Endothelial cell of umbilical vein (primary cell): Measurements from ENCODE around the gene ASXL2. TPM values are rescaled to one million over a fixed set of nuclear protein-coding genes. Genes with fewer than 3 reads are reported as not detected.

ENCODE experiments used
- BruUV-seq: library from RNA; stranded (reverse); fragments of 400-500 nt; replicated peaks from 2 replicates; lab custom pipeline; 2021; lab: Mats Ljungman, UMichigan
- CTCF ChIA-PET: fragments of 300-600, 350-600 bp; sonication (Branson Sonifier 250); formaldehyde crosslinking; loops from one replicate; lab custom pipeline; 2021; ENCODE audit warnings: antibody characterized with exemption, inconsistent platforms; lab: Charles Lee
- POLR2A ChIA-PET: fragments of 300-600, 350-600 bp; sonication (Branson Sonifier 250); formaldehyde crosslinking; loops from one replicate; lab custom pipeline; 2021; ENCODE audit warnings: antibody characterized with exemption, inconsistent platforms; lab: Charles Lee
- DNase-seq: peaks from one replicate; pipeline ENCODE4 v3.0.0-alpha.2; 2011; ENCODE audit warnings: low read depth, low spot score
- FAIRE-seq: peaks from 2 replicates; lab custom pipeline; 2011; peaks lifted over from hg19 to GRCh38; lab: Jason Lieb, UNC
- H2AFZ ChIP-seq: 2 replicates; pipeline ENCODE4 v1.6.0; 2012; ENCODE audit warnings: low read depth, low read length, control low read depth, inconsistent platforms
- H3K27ac ChIP-seq: 2 replicates; pipeline ENCODE4 v1.5.1; 2011; ENCODE audit warnings: low read depth, mild to moderate bottlenecking, control low read depth, low read length, moderate library complexity; ENCODE audit not compliant: insufficient read depth
- H3K27me3 ChIP-seq, 2 experiments: 2 replicates each; pipeline versions ENCODE4 v1.6.0 to v1.6.1; 2011; ENCODE audit warnings: low read length in 2 of 2, mixed read lengths in 1 of 2; ENCODE audit not compliant: control insufficient read depth in 2 of 2, insufficient read depth in 2 of 2
- H3K36me3 ChIP-seq, 2 experiments: 2 replicates in 1 of 2; 3 replicates in 1 of 2; pipeline ENCODE4 v1.5.1; 2011; ENCODE audit warnings: low read length in 2 of 2, mild to moderate bottlenecking in 1 of 2, moderate library complexity in 1 of 2; ENCODE audit not compliant: control insufficient read depth in 2 of 2, insufficient read depth in 2 of 2; ENCODE audit errors: extremely low read depth in 1 of 2
- H3K4me1 ChIP-seq: 3 replicates; pipeline ENCODE4 v1.5.1; 2011; ENCODE audit warnings: mild to moderate bottlenecking, low read length; ENCODE audit not compliant: control insufficient read depth, insufficient read depth; ENCODE audit errors: extremely low read depth
- H3K4me2 ChIP-seq: 2 replicates; pipeline ENCODE4 v1.6.1; 2011; ENCODE audit warnings: low read length, control low read depth, mixed read lengths; ENCODE audit not compliant: insufficient read depth
- H3K4me3 ChIP-seq, 3 experiments: fragments of 200-600 bp in 1 of 3; sonication (generic), shearing (Covaris generic) in 1 of 3; replicated peaks in 1 of 3; 2 replicates each; pipeline ENCODE4 v1.5.1; 2011 to 2016; ENCODE audit warnings: control low read depth in 3 of 3, low read length in 3 of 3, mild to moderate bottlenecking in 2 of 3, inconsistent platforms in 1 of 3, low read depth in 1 of 3, moderate library complexity in 1 of 3; ENCODE audit not compliant: insufficient read depth in 1 of 3
- H3K79me2 ChIP-seq: 2 replicates; pipeline ENCODE4 v1.6.0; 2012; ENCODE audit warnings: low read length, inconsistent platforms; ENCODE audit not compliant: control insufficient read depth, insufficient read depth
- H3K9ac ChIP-seq: replicated peaks from 2 replicates; pipeline ENCODE3; 2011; ENCODE audit warnings: low read length, control low read depth; ENCODE audit not compliant: insufficient read depth; ENCODE audit errors: extremely low read depth
- H3K9me1 ChIP-seq: replicated peaks from 3 replicates; pipeline ENCODE4 v1.6.0; 2011; ENCODE audit warnings: mild to moderate bottlenecking, low read length; ENCODE audit not compliant: control insufficient read depth, insufficient read depth; ENCODE audit errors: extremely low read depth
- H3K9me3 ChIP-seq: replicated peaks from 2 replicates; pipeline ENCODE4 v1.5.1; 2012; ENCODE audit warnings: low read length, inconsistent platforms; ENCODE audit not compliant: control insufficient read depth, insufficient read depth
- H4K20me1 ChIP-seq: replicated peaks from 2 replicates; pipeline ENCODE3; 2011; ENCODE audit warnings: mild to moderate bottlenecking, low read length; ENCODE audit not compliant: control insufficient read depth, insufficient read depth; ENCODE audit errors: extremely low read depth
- CTCF ChIP-seq, 2 donors: IDR thresholded peaks; 1 replicate in 1 of 2; 2 replicates in 1 of 2; pipeline ENCODE4 v1.5.1; 2011; ENCODE audit warnings: low read length in 2 of 2, mild to moderate bottlenecking in 2 of 2, moderate library complexity in 2 of 2, control low read depth in 1 of 2, inconsistent platforms in 1 of 2, low read depth in 1 of 2; ENCODE audit not compliant: insufficient read depth in 1 of 2; ENCODE audit errors: extremely low read depth in 1 of 2
- EZH2 ChIP-seq: IDR thresholded peaks from 2 replicates; pipeline ENCODE4 v1.6.1; 2012; ENCODE audit warnings: borderline replicate concordance, low read depth, mild to moderate bottlenecking, moderate library complexity, low read length, inconsistent platforms; ENCODE audit not compliant: severe bottlenecking
- FOS ChIP-seq: IDR thresholded peaks from 2 replicates; pipeline ENCODE4 v1.6.1; 2011; ENCODE audit warnings: mild to moderate bottlenecking, low read length, moderate library complexity, borderline replicate concordance; ENCODE audit not compliant: insufficient read depth
- GATA2 ChIP-seq: IDR thresholded peaks from 2 replicates; pipeline ENCODE4 v1.7.0; 2011; ENCODE audit warnings: low read depth, mild to moderate bottlenecking, moderate library complexity, mixed read lengths, low read length; ENCODE audit not compliant: insufficient read length, insufficient read depth
- JUN ChIP-seq: IDR thresholded peaks from 2 replicates; pipeline ENCODE4 v1.6.1; 2011; ENCODE audit warnings: borderline replicate concordance, low read depth; ENCODE audit not compliant: insufficient read length, insufficient read depth
- MAX ChIP-seq: IDR thresholded peaks from 2 replicates; pipeline ENCODE4 v1.6.1; 2011; ENCODE audit not compliant: insufficient read depth, insufficient read length
- MYC ChIP-seq: IDR thresholded peaks from one replicate; pipeline ENCODE4 v1.6.1; 2011; ENCODE audit warnings: mild to moderate bottlenecking, low read depth, low read length
- POLR2A ChIP-seq: IDR thresholded peaks from 2 replicates; pipeline ENCODE4 v1.6.1; 2012; ENCODE audit warnings: low read depth, mild to moderate bottlenecking, control low read depth, low read length
- POLR2AphosphoS5 ChIP-seq: IDR thresholded peaks from 2 replicates; pipeline ENCODE4 v1.6.1; 2012; ENCODE audit warnings: low read depth, mild to moderate bottlenecking, control low read depth, low read length, moderate library complexity; ENCODE audit not compliant: insufficient read depth
- dilution Hi-C: fragments of 300-500 bp; cut with MboI; formaldehyde crosslinking; loops from one replicate; pipeline ENCODE4 v1.15.0; 2019; ENCODE audit warnings: low sequenced_read_pairs; ENCODE audit not compliant: extremely low pct_ligation_motif_present
- intact Hi-C: fragments of 100-400 bp; cut with micrococcal nuclease; formaldehyde crosslinking; loops from one replicate; pipeline ENCODE4 v1.10.0; 2022
- polyA plus RNA-seq, 4 experiments: library from polyadenylated mRNA; depleted of rRNA in 3 of 4; stranded (reverse) in 3 of 4; unstranded in 1 of 4; fragments of >200 nt; gene quantifications; 2 replicates each; pipeline versions ENCODE4 v1.2.1 to v1.2.3, GENCODE V29; 2011 to 2012; ENCODE audit warnings: missing spikeins in 1 of 4
- total RNA-seq: library from RNA; stranded (reverse); gene quantifications from 2 replicates; pipeline ENCODE4 v1.2.3, GENCODE V29; 2021

The ASXL2 gene
- total and polyA plus RNA-seq, 2 donors (not counting 3 experiments of a cell fraction or from before 2014, with no cell fraction given) = 6.1 to 33.8 TPM

- BruUV-seq = no TSS peak
- no peaks in the 10 kb centered on the region for H4K20me1 ChIP-seq
- TF ChIP-seq JUN (no peak), MYC (no peak), MAX (no peak), FOS (no peak), GATA2 (no peak), POLR2A (no peak), POLR2AphosphoS5 (no peak), EZH2 (no peak), CTCF (IDR thresholded peaks at IDR 0.05; ENCODE audit: extremely low read depth in 1 of 2, insufficient read depth in 1 of 2, low read depth in 1 of 2, low read length in 2 of 2) (no peak)
- H3K79me2 ChIP-seq = no peaks in the 10 kb centered on the region
- H3K36me3 ChIP-seq = no peaks in the 10 kb centered on the region
- no peak overlapping the region for H2AFZ ChIP-seq
- H3K4me2 ChIP-seq = no peak overlapping the region
- no peak for FAIRE-seq
- no peak for DNase-seq
- intact Hi-C loops = no loop called here
- ChIA-PET CTCF (interaction anchor here (1.0 to 6.8 kb wide), 4 partner anchors 16 to 93 kb away, joined by 3 to 232 read pairs (median 30); no protein-coding TSS in a partner anchor), POLR2A (no interaction called here)
- dilution Hi-C loops = no loop called here
- H3K9me1 ChIP-seq = no peaks in the 10 kb centered on the region
- H3K4me3 ChIP-seq = no peak overlapping the region
- H3K4me1 ChIP-seq = peaks cover 14% of the 10 kb centered on the region
- no peaks in the 10 kb centered on the region for H3K9me3 ChIP-seq
- peaks cover 0 to 4% of the 10 kb centered on the region in 2 experiments for H3K27me3 ChIP-seq
- no peak overlapping the region for H3K9ac ChIP-seq
- no peak overlapping the region for H3K27ac ChIP-seq
Observed at GRCh38 chr2:25701801-25702200, 176.5 kb downstream of the ASXL2 start.
